ENCODE results near the gene CRBN.

The CRBN gene

GRCh38 chr3:3117651-3118050 is 61.8 kb downstream of the CRBN start:
- Mint-ChIP-seq H3K36me3 (ENCODE audit: low read depth) (no peaks in the 10 kb centered on the region), H3K4me3 (no peak overlapping the region), H3K27ac (no peak overlapping the region), H3K4me1 (no peaks in the 10 kb centered on the region), H3K27me3 (ENCODE audit: low read depth) (no peaks in the 10 kb centered on the region), H3K9me3 (no peaks in the 10 kb centered on the region)
- TF ChIP-seq, protein P1, sequence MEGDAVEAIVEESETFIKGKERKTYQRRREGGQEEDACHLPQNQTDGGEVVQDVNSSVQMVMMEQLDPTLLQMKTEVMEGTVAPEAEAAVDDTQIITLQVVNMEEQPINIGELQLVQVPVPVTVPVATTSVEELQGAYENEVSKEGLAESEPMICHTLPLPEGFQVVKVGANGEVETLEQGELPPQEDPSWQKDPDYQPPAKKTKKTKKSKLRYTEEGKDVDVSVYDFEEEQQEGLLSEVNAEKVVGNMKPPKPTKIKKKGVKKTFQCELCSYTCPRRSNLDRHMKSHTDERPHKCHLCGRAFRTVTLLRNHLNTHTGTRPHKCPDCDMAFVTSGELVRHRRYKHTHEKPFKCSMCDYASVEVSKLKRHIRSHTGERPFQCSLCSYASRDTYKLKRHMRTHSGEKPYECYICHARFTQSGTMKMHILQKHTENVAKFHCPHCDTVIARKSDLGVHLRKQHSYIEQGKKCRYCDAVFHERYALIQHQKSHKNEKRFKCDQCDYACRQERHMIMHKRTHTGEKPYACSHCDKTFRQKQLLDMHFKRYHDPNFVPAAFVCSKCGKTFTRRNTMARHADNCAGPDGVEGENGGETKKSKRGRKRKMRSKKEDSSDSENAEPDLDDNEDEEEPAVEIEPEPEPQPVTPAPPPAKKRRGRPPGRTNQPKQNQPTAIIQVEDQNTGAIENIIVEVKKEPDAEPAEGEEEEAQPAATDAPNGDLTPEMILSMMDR (IDR thresholded peaks at IDR 0.05; ENCODE audit: unreplicated experiment in 3 of 3): no peak

- Mint-ChIP-seq H3K27me3 (ENCODE audit: low read depth) (no peaks in the 10 kb centered on the region), H3K36me3 (ENCODE audit: low read depth) (no peaks in the 10 kb centered on the region), H3K27ac (no peak overlapping the region), H3K9me3 (no peaks in the 10 kb centered on the region), H3K4me3 (no peak overlapping the region), H3K4me1 (no peaks in the 10 kb centered on the region)
- TF ChIP-seq, protein P1 (IDR thresholded peaks at IDR 0.05; ENCODE audit: unreplicated experiment in 3 of 3): no peak
Observed at GRCh38 chr3:3113042-3113709, 66.3 kb downstream of the CRBN start.

DNA sequence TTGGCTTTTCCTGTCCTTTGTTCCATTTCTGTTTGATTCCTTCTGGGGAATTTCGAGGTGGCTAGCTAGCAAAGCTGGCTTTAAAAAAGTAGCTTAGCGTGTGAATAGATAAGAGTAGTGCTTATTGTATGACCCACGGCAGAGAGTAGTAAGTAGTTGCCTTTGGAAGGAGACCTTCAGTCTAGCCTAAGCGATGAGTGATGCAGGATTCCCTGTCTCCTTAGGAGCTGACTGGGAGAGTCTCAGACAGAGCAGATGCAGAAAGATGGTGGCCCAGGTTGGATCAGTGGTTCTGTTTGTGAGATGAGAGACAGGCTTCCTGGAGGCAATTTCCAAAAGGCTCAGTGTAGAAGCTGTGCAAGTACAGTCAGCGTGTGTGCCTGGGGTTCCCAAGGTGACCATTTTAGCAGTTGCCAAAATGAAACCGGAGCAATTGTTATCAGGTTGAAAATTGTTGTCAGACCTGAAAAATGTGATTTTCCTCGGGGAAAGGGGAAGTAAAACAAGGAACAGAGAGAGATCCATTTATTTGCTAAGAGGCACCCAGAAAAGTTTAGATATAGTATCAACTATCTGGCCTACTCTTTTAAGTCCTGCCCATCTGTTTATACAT is 68.6 kb downstream of the CRBN start:
- Mint-ChIP-seq H3K36me3 (ENCODE audit: low read depth) (no peaks in the 10 kb centered on the region), H3K9me3 (no peaks in the 10 kb centered on the region), H3K4me3 (no peak overlapping the region), H3K4me1 (no peaks in the 10 kb centered on the region), H3K27me3 (ENCODE audit: low read depth) (no peaks in the 10 kb centered on the region), H3K27ac (no peak overlapping the region)
- TF ChIP-seq, protein P1 (IDR thresholded peaks at IDR 0.05; ENCODE audit: unreplicated experiment in 3 of 3): no peak

GRCh38 chr3:3110299-3110630 is 69.2 kb downstream of the CRBN start, which contains the start of gene IL5RA:
Gene IL5RA (minus strand): TSS chr3:3110374. CDS start chr3:3104984, 5,390 bp downstream.
- H3K9me3 Mint-ChIP-seq: no peaks in the 10 kb centered on the region
- no peaks in the 10 kb centered on the region for H3K36me3 Mint-ChIP-seq (ENCODE audit: low read depth)
- TF ChIP-seq, protein P1 (IDR thresholded peaks at IDR 0.05; ENCODE audit: unreplicated experiment in 3 of 3): no peak
- H3K4me3 Mint-ChIP-seq: no peak within 1 kb of the TSS
- peak within 1 kb of the TSS in 1 of 3 experiments; percentile 52 for H3K27ac Mint-ChIP-seq
- no peaks in the 10 kb centered on the region for H3K27me3 Mint-ChIP-seq (ENCODE audit: low read depth)
- H3K4me1 Mint-ChIP-seq: no peaks in the 10 kb centered on the region

DNA sequence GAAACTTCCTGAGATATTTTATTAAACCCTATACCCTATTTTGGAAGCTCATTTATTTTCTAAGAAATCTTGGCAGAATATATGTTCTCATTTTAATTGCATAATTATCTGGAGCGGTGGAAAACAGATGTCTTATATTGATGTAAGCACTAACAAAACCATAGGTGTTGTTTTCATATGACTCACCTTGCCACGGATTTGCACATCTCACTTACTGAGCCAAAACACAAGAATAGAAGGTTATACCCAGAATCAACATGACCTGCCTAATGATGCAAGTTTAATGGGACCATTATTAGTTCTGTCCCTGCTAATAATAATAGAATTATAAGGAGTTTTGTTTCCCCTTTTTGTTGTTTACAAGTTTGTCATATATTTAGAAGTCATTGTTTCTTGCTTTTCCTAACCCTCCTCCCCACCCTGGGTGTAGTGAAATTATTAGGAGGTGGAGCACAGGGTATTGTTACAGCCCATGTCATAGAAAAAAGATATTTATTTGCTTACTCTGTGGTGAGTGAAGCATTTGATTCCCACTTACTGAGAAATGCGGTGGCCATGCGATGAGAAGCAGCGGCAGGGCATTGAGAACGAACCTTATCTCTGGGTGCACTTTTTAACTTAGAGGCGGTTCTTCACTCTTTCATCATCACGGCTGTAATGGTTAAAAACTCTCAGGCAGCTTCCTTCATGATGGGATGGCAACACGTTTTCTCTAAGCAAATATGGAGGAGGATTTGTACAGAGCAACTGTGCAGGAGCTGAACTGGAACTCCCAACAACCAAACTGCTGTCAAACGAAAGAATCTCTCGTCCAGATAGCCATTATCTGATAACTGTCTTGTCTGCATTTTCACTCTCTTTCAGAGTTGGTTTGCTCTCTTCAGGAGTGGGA is 69.8 kb downstream of the CRBN start:
- TF ChIP-seq, protein P1 (IDR thresholded peaks at IDR 0.05; ENCODE audit: unreplicated experiment in 3 of 3): no peak
- Mint-ChIP-seq H3K36me3 (ENCODE audit: low read depth) (no peaks in the 10 kb centered on the region), H3K9me3 (no peaks in the 10 kb centered on the region), H3K4me3 (no peak overlapping the region), H3K27ac (peak overlapping the region in 1 of 3 experiments; percentile 52), H3K27me3 (ENCODE audit: low read depth) (no peaks in the 10 kb centered on the region), H3K4me1 (no peaks in the 10 kb centered on the region)
